H1 (cell line): ENCODE measurements around the gene ARMH1. TPM values are rescaled to one million over a fixed set of nuclear protein-coding genes. Genes with fewer than 3 reads are reported as not detected.

Experiments used
- CTCF ChIP-seq, 3 experiments: IDR thresholded peaks; 1 replicate in 2 of 3; 2 replicates in 1 of 3; pipeline versions ENCODE4 v1.5.1 to v1.6.1; 2011; ENCODE audit warnings: low read length in 3 of 3, mild to moderate bottlenecking in 3 of 3, inconsistent platforms in 2 of 3, low read depth in 1 of 3, moderate library complexity in 1 of 3; ENCODE audit not compliant: insufficient read depth in 1 of 3; ENCODE audit errors: control extremely low read depth in 1 of 3
- KDM1A ChIP-seq: fragments of 200-600, 300-600 bp; sonication (generic); IDR thresholded peaks from 2 replicates; pipeline ENCODE4 v1.7.1; 2016; ENCODE audit warnings: mild to moderate bottlenecking, low read length, borderline replicate concordance
- RBBP5 ChIP-seq: IDR thresholded peaks from 2 replicates; pipeline ENCODE4 v1.7.1; 2012; ENCODE audit warnings: low read depth, mild to moderate bottlenecking, inconsistent platforms, low read length, moderate library complexity, borderline replicate concordance
- SUZ12 ChIP-seq: fragments of 200-600 bp; sonication (generic); IDR thresholded peaks from 2 replicates; pipeline ENCODE4 v1.6.1; 2012; ENCODE audit warnings: mild to moderate bottlenecking, inconsistent platforms, low read length, moderate library complexity, mixed read lengths
- USF2 ChIP-seq: IDR thresholded peaks from 2 replicates; pipeline ENCODE4 v1.6.1; 2011; ENCODE audit warnings: low read length, improper control_type of control experiment
- polyA plus RNA-seq, 7 experiments: library from polyadenylated mRNA; depleted of rRNA in 3 of 7; stranded (reverse) in 5 of 7; unstranded in 2 of 7; fragments of >200 nt in 5 of 7; fragments of 200-250 nt in 2 of 7; gene quantifications; 1 replicate in 5 of 7; 2 replicates in 1 of 7; 4 replicates in 1 of 7; pipeline versions ENCODE4 v1.2.1 to v1.2.3, GENCODE V29; 2011 to 2013; ENCODE audit warnings: missing spikeins in 2 of 7, mixed read lengths in 2 of 7
- total RNA-seq: library from RNA; stranded (reverse); fragmentation: NEBNext Ultra II Directional; extraction: Animal tissue kit (Norgen Biotek cat#: 25700); gene quantifications from 2 replicates; pipeline ENCODE4 v1.2.1, GENCODE V29; 2021

ARMH1 gene
- total and polyA plus RNA-seq, 2 of the 8 experiments (the other 6 are each of a cell fraction or from before 2014, with no cell fraction given): 0.82 to 0.85 TPM

GRCh38 chr1:44625348-44625747 is 49.2 kb upstream of the ARMH1 start (continued):
- TF ChIP-seq CTCF (IDR thresholded peaks at IDR 0.05; ENCODE audit: control extremely low read depth in 1 of 3, insufficient read depth in 1 of 3, low read depth in 1 of 3, low read length in 3 of 3): no peak
- no peak for TF ChIP-seq USF2
- TF ChIP-seq KDM1A: no peak
- no peak for TF ChIP-seq RBBP5
- no peak for TF ChIP-seq SUZ12
